GM18498 (cell line): ENCODE results near the gene TMEM150B.

Experiments
- ATAC-seq: cut with Tn5 transposase; IDR thresholded peaks from one replicate; pipeline ENCODE4 v1.9.1; 2021; ENCODE audit warnings: mild to moderate bottlenecking, moderate library complexity; ENCODE audit not compliant: unreplicated experiment

The TMEM150B gene

GRCh38 chr19:55355213-55355821, 30.2 kb upstream of the TMEM150B start:
- no peak for ATAC-seq

GRCh38 chr19:55354698-55355212, 29.6 kb upstream of the TMEM150B start, which contains the start of gene COX6B2:
Gene COX6B2 (minus strand): TSS chr19:55354719. CDS start chr19:55354521, 198 bp downstream.
- no peak for ATAC-seq

GRCh38 chr19:55353803-55354697, 28.9 kb upstream of the TMEM150B start:
- no peak for ATAC-seq

GRCh38 chr19:55353356-55353802, 28.2 kb upstream of the TMEM150B start:
- ATAC-seq: no peak

- ATAC-seq: no peak
Measured at GRCh38 chr19:55352549-55353145, 27.5 kb upstream of the TMEM150B start.

GRCh38 chr19:55352040-55352439, 26.9 kb upstream of the TMEM150B start:
- no peak for ATAC-seq

GRCh38 chr19:55350620-55351315, 25.6 kb upstream of the TMEM150B start:
- no peak for ATAC-seq

GRCh38 chr19:55348317-55349034, 23.3 kb upstream of the TMEM150B start:
- ATAC-seq: no peak

- ATAC-seq: no peak
Measured at GRCh38 chr19:55347442-55348009, 22.4 kb upstream of the TMEM150B start.

GRCh38 chr19:55346725-55347441, 21.7 kb upstream of the TMEM150B start:
- no peak for ATAC-seq

GRCh38 chr19:55345818-55346724, 20.9 kb upstream of the TMEM150B start:
- no peak for ATAC-seq

- ATAC-seq: no peak
Measured at GRCh38 chr19:55345101-55345817, 20.1 kb upstream of the TMEM150B start.

GRCh38 chr19:55344444-55344843, 19.3 kb upstream of the TMEM150B start:
- ATAC-seq: no peak

GRCh38 chr19:55341595-55342531, 16.7 kb upstream of the TMEM150B start:
- ATAC-seq: no peak

- no peak for ATAC-seq
Measured at GRCh38 chr19:55341171-55341588, 16.0 kb upstream of the TMEM150B start.

GRCh38 chr19:55340784-55341147, 15.6 kb upstream of the TMEM150B start:
- no peak for ATAC-seq
